Measurements from ENCODE around the gene REXO4. TPM values are rescaled to one million over a fixed set of nuclear protein-coding genes. Genes with fewer than 3 reads are reported as not detected.

Gene REXO4
- total RNA-seq, 4 donors from 2014 or later, result 17.9 to 27.0 (median 22.7) TPM

DNA sequence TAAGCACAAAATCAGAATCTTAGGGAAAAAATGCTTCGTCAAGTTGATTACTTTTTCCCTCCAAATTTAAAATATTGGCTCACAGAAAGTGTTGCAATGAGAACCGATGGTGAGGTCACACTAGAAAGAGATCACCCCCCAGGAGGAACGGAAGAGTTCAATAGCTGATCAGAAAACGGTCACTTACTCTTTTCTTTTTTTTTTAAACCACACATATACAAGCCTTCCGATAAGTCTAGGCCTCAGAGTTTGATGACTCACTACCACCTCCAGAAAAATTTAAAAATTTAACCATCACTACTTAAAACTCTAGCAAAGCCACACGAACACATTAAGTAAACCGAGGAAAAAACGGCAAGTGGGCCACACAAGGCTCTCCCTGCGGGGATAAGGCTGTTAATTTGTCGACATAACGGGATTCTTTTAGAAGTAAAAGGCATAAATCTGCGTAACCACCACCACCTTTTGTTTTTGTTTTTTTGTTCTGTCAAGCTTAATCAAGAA, 43.1 kb downstream of the REXO4 start:
- Histone ChIP-seq H3K4me3 (peak overlapping the region; percentile 81 to 98 (median 94)), H3K27ac (peak overlapping the region in 3 of 4 donors; percentile 92 to 99 (median 98)), H3K36me3 (peaks cover 0 to 24% (median 0%) of the 10 kb centered on the region in 3 donors), H3K4me1 (peaks cover 0 to 70% (median 43%) of the 10 kb centered on the region in 4 donors), H3K9me3 (peaks cover 0 to 5% (median 0%) of the 10 kb centered on the region in 4 donors), H3K27me3 (no peaks in the 10 kb centered on the region)
- DNase-seq (ENCODE audit: low spot score in 2 of 2), result no peak
- TF ChIP-seq POLR2A (IDR thresholded peaks at IDR 0.05), result no peak
- TF ChIP-seq, protein P1, sequence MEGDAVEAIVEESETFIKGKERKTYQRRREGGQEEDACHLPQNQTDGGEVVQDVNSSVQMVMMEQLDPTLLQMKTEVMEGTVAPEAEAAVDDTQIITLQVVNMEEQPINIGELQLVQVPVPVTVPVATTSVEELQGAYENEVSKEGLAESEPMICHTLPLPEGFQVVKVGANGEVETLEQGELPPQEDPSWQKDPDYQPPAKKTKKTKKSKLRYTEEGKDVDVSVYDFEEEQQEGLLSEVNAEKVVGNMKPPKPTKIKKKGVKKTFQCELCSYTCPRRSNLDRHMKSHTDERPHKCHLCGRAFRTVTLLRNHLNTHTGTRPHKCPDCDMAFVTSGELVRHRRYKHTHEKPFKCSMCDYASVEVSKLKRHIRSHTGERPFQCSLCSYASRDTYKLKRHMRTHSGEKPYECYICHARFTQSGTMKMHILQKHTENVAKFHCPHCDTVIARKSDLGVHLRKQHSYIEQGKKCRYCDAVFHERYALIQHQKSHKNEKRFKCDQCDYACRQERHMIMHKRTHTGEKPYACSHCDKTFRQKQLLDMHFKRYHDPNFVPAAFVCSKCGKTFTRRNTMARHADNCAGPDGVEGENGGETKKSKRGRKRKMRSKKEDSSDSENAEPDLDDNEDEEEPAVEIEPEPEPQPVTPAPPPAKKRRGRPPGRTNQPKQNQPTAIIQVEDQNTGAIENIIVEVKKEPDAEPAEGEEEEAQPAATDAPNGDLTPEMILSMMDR (IDR thresholded peaks at IDR 0.05), result no peak
- 10 to 14% methylated on average over 12 of the region's 12 CpGs for WGBS, 2 donors

GRCh38 chr9:133372144-133372543, 45.7 kb downstream of the REXO4 start:
- TF ChIP-seq EP300 (IDR thresholded peaks at IDR 0.05), result no peak
- no peak for TF ChIP-seq POLR2A (IDR thresholded peaks at IDR 0.05)
- TF ChIP-seq, protein P1 (IDR thresholded peaks at IDR 0.05), result no peak
- 66% methylated on average over 7 of the region's 7 CpGs for WGBS, 2 donors
- H3K36me3 ChIP-seq, result peaks cover 0 to 36% (median 3%) of the 10 kb centered on the region in 3 donors
- peak overlapping the region in 1 of 4 donors; percentile 62 for H3K27ac ChIP-seq
- no peaks in the 10 kb centered on the region for H3K27me3 ChIP-seq
- H3K4me3 ChIP-seq, result no peak overlapping the region
- DNase-seq (ENCODE audit: low spot score in 2 of 2), result no peak
- peaks cover 0 to 87% (median 61%) of the 10 kb centered on the region in 4 donors for H3K4me1 ChIP-seq
- H3K9me3 ChIP-seq, result no peaks in the 10 kb centered on the region

DNA sequence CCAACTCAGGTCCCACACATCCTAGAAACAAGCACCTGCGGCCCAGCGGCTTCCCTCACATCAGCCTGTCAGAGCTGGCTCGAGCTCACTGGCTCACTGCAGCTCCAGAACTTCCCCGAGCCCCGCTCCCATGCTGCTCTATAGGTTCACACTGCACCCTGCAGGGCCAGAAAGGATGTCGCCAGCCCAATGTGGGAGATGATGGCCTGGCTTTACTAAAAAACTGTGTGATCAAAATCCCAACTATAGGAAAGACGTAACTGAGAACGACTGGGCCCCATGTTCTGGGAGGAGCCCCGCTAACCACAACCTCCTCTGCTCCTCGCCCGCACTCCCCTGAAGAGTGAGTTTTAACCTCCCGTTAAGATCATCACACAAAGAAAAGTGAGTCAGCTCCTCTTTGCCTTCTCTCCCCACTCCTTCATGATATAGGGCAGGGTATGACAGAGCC, 46.5 kb downstream of the REXO4 start:
- Histone ChIP-seq H3K27ac (peak overlapping the region in 2 of 4 donors; percentile 2 to 62), H3K9me3 (no peaks in the 10 kb centered on the region), H3K27me3 (no peaks in the 10 kb centered on the region), H3K36me3 (peaks cover 0 to 45% (median 8%) of the 10 kb centered on the region in 3 donors), H3K4me1 (peaks cover 0 to 84% (median 58%) of the 10 kb centered on the region in 4 donors), H3K4me3 (no peak overlapping the region)
- DNase-seq (ENCODE audit: low spot score in 2 of 2), result no peak
- TF ChIP-seq POLR2A (IDR thresholded peaks at IDR 0.05) (no peak), EP300 (IDR thresholded peaks at IDR 0.05) (no peak)
- TF ChIP-seq, protein P1 (IDR thresholded peaks at IDR 0.05), result no peak
- 61 to 67% methylated on average over 12 of the region's 12 CpGs for WGBS, 2 donors

- no peak for DNase-seq (ENCODE audit: low spot score in 2 of 2)
These were observed 47.1 kb downstream of the REXO4 start for GRCh38 chr9:133370685-133371084.

DNA sequence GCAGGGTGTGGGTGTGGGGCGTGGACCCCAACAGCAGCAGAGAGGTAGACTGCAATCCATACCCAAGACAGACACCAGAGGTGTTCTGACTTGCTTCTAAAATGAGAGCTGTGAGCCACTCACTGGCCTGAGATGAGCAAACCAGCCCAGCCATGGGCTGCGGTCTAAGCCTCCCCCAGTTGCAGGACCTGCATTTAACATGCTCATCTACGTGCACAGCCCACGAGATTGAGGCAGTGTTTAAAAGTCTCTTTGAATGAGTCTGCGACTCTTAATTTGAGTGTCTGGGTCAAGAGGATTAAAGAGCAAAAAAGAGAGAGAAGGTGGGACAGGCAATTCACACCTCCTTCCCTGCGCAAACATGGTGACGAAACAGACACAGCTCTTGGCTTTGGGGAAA, 47.9 kb downstream of the REXO4 start:
- H3K36me3 ChIP-seq, result peaks cover 0 to 59% (median 8%) of the 10 kb centered on the region in 3 donors
- H3K4me1 ChIP-seq, result peaks cover 0 to 82% (median 58%) of the 10 kb centered on the region in 4 donors
- WGBS, 2 donors, result 79 to 82% methylated on average over 7 of the region's 7 CpGs
- peak overlapping the region in 1 of 4 donors; percentile 62 for H3K27ac ChIP-seq
- DNase-seq (ENCODE audit: low spot score in 2 of 2), result no peak
- no peaks in the 10 kb centered on the region for H3K9me3 ChIP-seq
- TF ChIP-seq, protein P1 (IDR thresholded peaks at IDR 0.05), result no peak
- TF ChIP-seq EP300 (IDR thresholded peaks at IDR 0.05), result no peak
- TF ChIP-seq POLR2A (IDR thresholded peaks at IDR 0.05), result no peak
- no peak overlapping the region for H3K4me3 ChIP-seq
- H3K27me3 ChIP-seq, result no peaks in the 10 kb centered on the region

More at GRCh38 chr9:133370685-133371084, 47.1 kb downstream of the REXO4 start:
- Histone ChIP-seq H3K36me3 (peaks cover 0 to 51% (median 8%) of the 10 kb centered on the region in 3 donors), H3K9me3 (no peaks in the 10 kb centered on the region), H3K27ac (peak overlapping the region in 2 of 4 donors; percentile 2 to 62), H3K4me1 (peaks cover 0 to 84% (median 58%) of the 10 kb centered on the region in 4 donors), H3K4me3 (no peak overlapping the region), H3K27me3 (no peaks in the 10 kb centered on the region)
- WGBS, 2 donors, result 65 to 68% methylated on average over 9 of the region's 9 CpGs
- TF ChIP-seq EP300 (IDR thresholded peaks at IDR 0.05), result no peak
- TF ChIP-seq, protein P1 (IDR thresholded peaks at IDR 0.05), result no peak
- TF ChIP-seq POLR2A (IDR thresholded peaks at IDR 0.05), result no peak

Data from tibial nerve (tissue), 4 donors.